DND-41 (cell line): ENCODE data around the gene AXIN1.

Source experiments
- CTCF ChIP-seq: IDR thresholded peaks from 2 replicates; pipeline ENCODE4 v1.5.1; 2012; ENCODE audit warnings: borderline replicate concordance, low read length, moderate library complexity, mild to moderate bottlenecking; ENCODE audit not compliant: poor library complexity, severe bottlenecking; ENCODE audit errors: extremely low read depth
- EZH2 ChIP-seq: IDR thresholded peaks from 3 replicates; pipeline ENCODE4 v1.6.1; 2012; ENCODE audit warnings: borderline replicate concordance, low read depth, mild to moderate bottlenecking, moderate library complexity, low read length, inconsistent platforms; ENCODE audit not compliant: severe bottlenecking

DNA sequence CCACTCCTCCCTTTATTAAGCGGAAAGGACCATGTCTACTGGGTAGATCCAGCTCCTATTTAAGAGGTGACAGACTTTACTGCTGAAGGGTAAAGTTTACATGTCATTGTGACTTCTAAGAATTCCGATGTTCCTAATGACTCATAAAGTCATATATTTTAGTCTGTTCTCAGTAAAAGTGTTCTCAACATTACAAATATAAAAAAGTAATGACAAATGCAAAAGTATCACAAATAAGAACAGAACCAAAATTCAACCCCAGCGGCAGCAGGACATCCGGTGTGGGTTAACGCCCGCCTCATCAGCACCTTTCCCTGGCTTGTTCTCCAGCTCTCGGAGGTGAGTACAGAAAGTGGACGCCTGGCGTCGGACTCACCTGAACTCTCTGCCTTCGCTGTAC, 6.8 kb downstream of the AXIN1 start:
- no peak for TF ChIP-seq CTCF
- no peak for TF ChIP-seq EZH2
